ENCODE measurements around the gene HIVEP3.

Gene HIVEP3

GRCh38 chr1:41508290-41508689 lies 410.4 kb downstream of the HIVEP3 start:
- DNase-seq, result no peak
- no peak for TF ChIP-seq POLR2A (IDR thresholded peaks at IDR 0.05; ENCODE audit: low read length)
- no peak for TF ChIP-seq GATA1 (IDR thresholded peaks at IDR 0.05; ENCODE audit: low read depth, low read length)

GRCh38 chr1:41507836-41508235 lies 410.9 kb downstream of the HIVEP3 start:
- DNase-seq, result no peak

GRCh38 chr1:41507110-41507720 lies 411.5 kb downstream of the HIVEP3 start:
- no peak for DNase-seq
- TF ChIP-seq GATA1 (IDR thresholded peaks at IDR 0.05; ENCODE audit: low read depth, low read length), result no peak
- no peak for TF ChIP-seq POLR2A (IDR thresholded peaks at IDR 0.05; ENCODE audit: low read length)

More at GRCh38 chr1:41507836-41508235, 410.9 kb downstream of the HIVEP3 start:
- no peak for TF ChIP-seq GATA1 (IDR thresholded peaks at IDR 0.05; ENCODE audit: low read depth, low read length)

- no peak for DNase-seq
- no peak for TF ChIP-seq GATA1 (IDR thresholded peaks at IDR 0.05; ENCODE audit: low read depth, low read length)
- no peak for TF ChIP-seq POLR2A (IDR thresholded peaks at IDR 0.05; ENCODE audit: low read length)
Observed at GRCh38 chr1:41504114-41505035, 414.3 kb downstream of the HIVEP3 start.

- DNase-seq, result no peak
- TF ChIP-seq GATA1 (IDR thresholded peaks at IDR 0.05; ENCODE audit: low read depth, low read length), result no peak
- TF ChIP-seq POLR2A (IDR thresholded peaks at IDR 0.05; ENCODE audit: low read length), result no peak
Observed at GRCh38 chr1:41503538-41504113, 415.1 kb downstream of the HIVEP3 start.

GRCh38 chr1:41502912-41503311 lies 415.8 kb downstream of the HIVEP3 start:
- no peak for TF ChIP-seq GATA1 (IDR thresholded peaks at IDR 0.05; ENCODE audit: low read depth, low read length)
- DNase-seq, result no peak

GRCh38 chr1:41501581-41501980 lies 417.1 kb downstream of the HIVEP3 start:
- no peak for DNase-seq
- TF ChIP-seq GATA1 (IDR thresholded peaks at IDR 0.05; ENCODE audit: low read depth, low read length), result no peak
- TF ChIP-seq POLR2A (IDR thresholded peaks at IDR 0.05; ENCODE audit: low read length), result no peak

GRCh38 chr1:41500781-41501518 lies 417.8 kb downstream of the HIVEP3 start:
- DNase-seq, result no peak
- no peak for TF ChIP-seq POLR2A (IDR thresholded peaks at IDR 0.05; ENCODE audit: low read length)
- TF ChIP-seq GATA1 (IDR thresholded peaks at IDR 0.05; ENCODE audit: low read depth, low read length), result no peak

- TF ChIP-seq POLR2A (IDR thresholded peaks at IDR 0.05; ENCODE audit: low read length) (no peak), GATA1 (IDR thresholded peaks at IDR 0.05; ENCODE audit: low read depth, low read length) (no peak)
- DNase-seq, result no peak
Observed at GRCh38 chr1:41500378-41500777, 418.3 kb downstream of the HIVEP3 start.

GRCh38 chr1:41499591-41499990 lies 419.1 kb downstream of the HIVEP3 start:
- no peak for DNase-seq

GRCh38 chr1:41498804-41499203 lies 419.9 kb downstream of the HIVEP3 start:
- no peak for DNase-seq
- TF ChIP-seq POLR2A (IDR thresholded peaks at IDR 0.05; ENCODE audit: low read length) (no peak), GATA1 (IDR thresholded peaks at IDR 0.05; ENCODE audit: low read depth, low read length) (no peak)

More at GRCh38 chr1:41499591-41499990, 419.1 kb downstream of the HIVEP3 start:
- TF ChIP-seq POLR2A (IDR thresholded peaks at IDR 0.05; ENCODE audit: low read length) (no peak), GATA1 (IDR thresholded peaks at IDR 0.05; ENCODE audit: low read depth, low read length) (no peak)

GRCh38 chr1:41498391-41498790 lies 420.3 kb downstream of the HIVEP3 start:
- TF ChIP-seq GATA1 (IDR thresholded peaks at IDR 0.05; ENCODE audit: low read depth, low read length), result no peak
- no peak for TF ChIP-seq POLR2A (IDR thresholded peaks at IDR 0.05; ENCODE audit: low read length)
- no peak for DNase-seq

GRCh38 chr1:41497461-41498030 lies 421.2 kb downstream of the HIVEP3 start:
- no peak for DNase-seq
- no peak for TF ChIP-seq POLR2A (IDR thresholded peaks at IDR 0.05; ENCODE audit: low read length)
- no peak for TF ChIP-seq GATA1 (IDR thresholded peaks at IDR 0.05; ENCODE audit: low read depth, low read length)

All from erythroblast (primary cell).